PFSK-1 (cell line): ENCODE results near the gene USF1.

Experiments used
- FOXP2 ChIP-seq: optimal IDR thresholded peaks from 2 replicates; pipeline ENCODE3; 2011; ENCODE audit warnings: borderline replicate concordance, control low read depth, inconsistent platforms; ENCODE audit not compliant: insufficient read depth; ENCODE audit errors: extremely low read length, extremely low read depth
- POLR2AphosphoS5 ChIP-seq: IDR thresholded peaks from 2 replicates; pipeline ENCODE4 v1.6.1; 2012; ENCODE audit warnings: low read depth, mild to moderate bottlenecking, control low read depth, low read length, moderate library complexity
- REST ChIP-seq, 2 experiments: IDR thresholded peaks; 2 replicates each; pipeline versions ENCODE4 v1.6.1 to v1.8.0; 2011 to 2012; ENCODE audit warnings: low read depth in 2 of 2, low read length in 2 of 2, control low read depth in 1 of 2, inconsistent platforms in 1 of 2, mild to moderate bottlenecking in 1 of 2, moderate library complexity in 1 of 2; ENCODE audit not compliant: insufficient read depth in 1 of 2
- SIN3A ChIP-seq: IDR thresholded peaks from 2 replicates; pipeline ENCODE4 v1.6.1; 2012; ENCODE audit warnings: mild to moderate bottlenecking, low read length, moderate library complexity, borderline replicate concordance; ENCODE audit not compliant: insufficient read depth
- TAF1 ChIP-seq: IDR thresholded peaks from 2 replicates; pipeline ENCODE4 v1.6.1; 2012; ENCODE audit warnings: low read length, control low read depth, borderline replicate concordance; ENCODE audit not compliant: insufficient read depth

Gene USF1

GRCh38 chr1:161020509-161021164, 25.1 kb downstream of the USF1 start, which contains the start of gene F11R:
Gene F11R (minus strand): TSS chr1:161021152. CDS start chr1:161021073, 79 bp downstream.
- TF ChIP-seq POLR2AphosphoS5 (no peak), SIN3A (no peak), FOXP2 (peak; percentile 57)

DNA sequence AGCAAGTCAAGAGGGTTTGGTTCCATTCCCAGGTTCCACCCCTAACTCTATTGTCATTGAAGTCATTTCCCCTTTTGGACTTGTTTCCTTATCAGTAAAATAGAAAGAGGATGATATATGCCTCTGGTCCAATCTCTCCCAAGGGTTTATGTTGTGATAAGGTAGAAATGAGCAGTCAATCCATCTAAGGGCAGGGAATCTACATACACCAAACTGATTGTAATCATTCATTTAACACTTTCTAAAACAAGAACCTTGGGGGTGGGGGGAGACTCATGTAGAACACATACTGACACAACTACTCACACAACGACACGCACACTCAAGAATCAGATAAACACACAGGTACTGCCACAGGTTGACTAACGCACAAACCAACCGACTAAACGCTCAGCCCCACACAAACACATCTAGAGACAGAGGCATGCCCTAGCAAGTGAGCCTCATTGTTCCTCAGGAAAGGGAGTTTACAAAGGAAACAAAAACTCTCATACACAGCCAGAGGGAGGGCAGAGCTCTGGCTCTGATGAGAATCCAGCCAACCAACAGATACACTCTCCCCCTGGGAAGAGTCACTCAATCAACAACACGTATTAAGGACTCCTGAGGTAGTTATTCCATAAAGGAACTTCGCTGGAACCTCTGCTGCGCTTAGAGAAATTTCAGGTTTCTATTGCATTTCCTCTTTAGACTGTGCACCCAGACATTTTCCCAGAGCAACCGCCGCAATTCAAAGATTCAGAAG, 25.9 kb downstream of the USF1 start:
- no peak for TF ChIP-seq REST (IDR thresholded peaks at IDR 0.05; ENCODE audit: insufficient read depth in 1 of 2, low read depth in 2 of 2, low read length in 2 of 2)
- no peak for TF ChIP-seq TAF1
- no peak for TF ChIP-seq FOXP2
- TF ChIP-seq SIN3A, result no peak
- no peak for TF ChIP-seq POLR2AphosphoS5

GRCh38 chr1:161018631-161018930, 27.2 kb downstream of the USF1 start:
- TF ChIP-seq TAF1 (no peak), SIN3A (no peak), REST (IDR thresholded peaks at IDR 0.05; ENCODE audit: insufficient read depth in 1 of 2, low read depth in 2 of 2, low read length in 2 of 2) (no peak), FOXP2 (no peak), POLR2AphosphoS5 (no peak)

DNA sequence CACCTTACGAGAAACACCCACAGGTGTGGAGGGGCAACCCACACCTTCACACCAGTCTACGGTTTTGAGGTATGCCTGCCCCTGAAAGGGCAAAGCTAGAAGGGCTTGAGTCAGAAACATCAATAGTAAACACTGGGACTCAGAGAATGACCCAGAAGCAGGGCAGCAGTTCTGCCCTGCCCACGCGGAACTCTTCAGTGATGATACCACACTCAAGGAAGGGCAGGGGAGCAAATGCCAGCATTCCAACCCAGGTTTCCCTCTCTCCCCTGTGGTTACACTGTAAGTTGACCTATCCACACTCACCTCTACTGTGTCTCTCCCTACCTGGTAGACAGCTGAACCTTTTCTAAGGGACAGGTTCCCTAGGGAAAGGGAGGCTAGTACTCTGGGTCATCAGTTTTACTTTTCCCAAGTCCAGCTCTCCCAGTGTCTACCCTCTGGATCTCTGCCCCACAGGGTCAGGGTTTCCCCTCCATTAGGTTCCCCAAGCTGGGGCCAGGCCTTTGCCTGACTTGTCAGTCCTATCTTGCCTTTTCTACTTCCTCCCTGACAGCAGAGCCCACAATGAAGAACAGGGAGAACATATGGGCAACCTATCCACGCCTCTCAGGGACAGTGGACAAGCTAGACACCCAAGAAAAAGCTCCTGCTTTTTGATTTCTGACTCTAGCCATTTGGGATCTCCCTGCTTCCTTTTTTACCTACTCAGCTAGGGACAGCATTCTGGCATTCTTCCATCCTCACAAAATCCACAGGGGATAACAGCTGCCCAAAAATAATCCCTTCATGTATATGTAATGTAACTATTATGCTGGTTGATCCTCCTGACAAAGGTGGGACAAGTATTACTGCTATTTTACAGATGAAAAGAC, 27.8 kb downstream of the USF1 start:
- TF ChIP-seq SIN3A (no peak), FOXP2 (no peak), TAF1 (no peak)

GRCh38 chr1:161013488-161014230, 32.1 kb downstream of the USF1 start:
- TF ChIP-seq POLR2AphosphoS5 (no peak), TAF1 (no peak), SIN3A (no peak), FOXP2 (peak; percentile 88), REST (IDR thresholded peaks at IDR 0.05; ENCODE audit: insufficient read depth in 1 of 2, low read depth in 2 of 2, low read length in 2 of 2) (no peak; a peak in 1 of 4 replicates)
